SIG-M5 (cell line): ENCODE measurements around the gene ATP8B4.

ENCODE experiments used
- DNase-seq: peaks from one replicate; lab custom pipeline; 2025; lab: John Stamatoyannopoulos, UW

Gene ATP8B4

DNA sequence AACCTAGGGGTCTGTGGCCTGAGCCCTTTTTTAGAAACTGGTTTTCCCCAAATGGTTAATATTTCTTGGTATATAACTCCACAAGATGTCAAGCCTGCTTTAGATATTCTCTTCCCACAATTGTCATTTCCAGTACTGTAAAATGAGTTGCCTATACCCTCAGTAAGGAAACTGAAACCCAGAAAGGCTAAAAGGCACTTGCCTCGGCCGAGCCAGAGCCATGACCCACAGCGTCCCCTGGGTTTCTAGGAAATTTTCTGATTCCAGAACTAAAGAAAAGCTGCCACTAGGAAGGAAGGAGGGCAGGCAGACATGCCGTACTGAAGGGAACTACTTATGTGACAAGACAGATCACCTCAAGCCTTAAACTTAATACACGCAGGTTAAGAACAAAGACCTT, 59.1 kb downstream of the ATP8B4 start:
- DNase-seq = no peak

DNA sequence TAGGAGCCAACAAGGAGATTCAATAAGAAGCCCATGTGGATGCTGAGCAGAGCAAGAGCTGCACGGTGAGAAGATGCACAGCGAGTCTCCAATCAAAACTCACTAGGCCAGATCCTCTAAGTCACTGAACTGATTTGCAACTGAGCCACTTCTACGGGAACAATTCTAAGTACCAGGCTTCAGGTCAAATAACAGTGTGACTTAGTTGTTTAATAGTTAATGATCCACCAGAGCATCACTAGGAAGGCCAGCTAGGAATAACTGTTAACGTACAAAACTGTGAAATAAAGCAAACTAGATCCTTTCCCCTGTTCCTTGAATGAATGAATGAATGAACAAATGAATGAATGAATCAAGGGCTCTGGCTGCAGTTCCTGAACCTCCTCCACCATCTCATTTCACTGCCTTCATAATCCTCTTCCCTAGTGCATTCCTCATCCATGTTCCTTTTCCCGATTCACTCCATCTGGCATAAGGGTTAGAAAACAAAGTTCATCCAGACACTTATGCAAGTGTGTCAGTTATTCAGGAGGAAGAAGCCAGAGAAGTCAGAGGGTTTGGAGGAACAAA, 59.7 kb downstream of the ATP8B4 start:
- no peak for DNase-seq

DNA sequence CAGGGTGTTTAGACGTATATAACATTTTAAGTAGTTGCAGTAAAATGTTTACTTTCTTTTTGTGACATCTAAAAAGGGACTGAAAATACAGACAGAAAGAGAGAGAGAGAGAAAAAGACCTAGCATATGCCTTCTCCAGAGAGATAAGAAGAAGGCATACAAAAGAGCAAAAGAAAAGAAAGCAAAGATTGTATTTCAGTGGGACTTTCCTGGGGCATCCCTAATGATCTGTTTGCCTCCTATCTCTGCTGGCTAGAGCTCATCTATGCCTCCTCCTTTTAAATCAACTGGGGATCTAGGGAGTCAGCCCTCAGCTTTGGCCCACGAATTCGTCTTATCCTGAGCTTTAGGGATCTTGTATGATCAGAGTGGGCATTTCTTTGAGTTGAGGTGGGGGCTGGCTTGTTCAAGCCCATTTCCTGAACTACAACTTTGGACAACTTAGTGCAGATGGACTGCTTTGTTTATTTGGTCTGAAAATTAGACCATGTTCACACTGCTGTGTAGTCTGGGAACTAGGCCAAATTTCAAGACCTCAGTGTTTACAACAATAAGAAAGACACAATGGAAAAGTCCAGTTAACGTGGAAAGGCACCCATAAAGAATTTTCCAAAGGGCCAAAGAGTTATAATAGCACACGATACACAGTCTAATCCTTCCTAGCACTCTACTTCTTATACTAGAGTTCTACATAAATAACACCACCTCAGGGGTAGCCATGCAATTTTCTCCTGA, 61.0 kb downstream of the ATP8B4 start:
- DNase-seq = no peak

DNA sequence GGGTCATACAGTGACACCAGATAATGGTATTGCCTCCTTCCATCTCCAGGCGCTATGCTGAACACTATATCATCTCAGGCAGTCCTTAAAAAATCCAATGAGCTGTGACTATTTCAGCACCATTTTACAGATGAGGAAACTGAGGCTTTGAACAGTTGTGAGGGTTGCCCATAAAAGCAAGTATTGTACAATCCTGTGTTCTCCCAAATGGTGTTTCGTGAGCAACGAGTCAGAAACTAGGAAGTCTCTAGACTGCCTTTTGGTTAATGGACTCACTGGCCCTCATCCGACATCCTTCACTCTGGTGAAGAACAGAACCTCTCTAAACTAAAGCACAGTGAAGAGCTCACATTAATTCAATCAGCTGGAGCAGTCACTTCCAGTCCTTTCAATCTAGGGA, 61.8 kb downstream of the ATP8B4 start:
- no peak for DNase-seq

DNA sequence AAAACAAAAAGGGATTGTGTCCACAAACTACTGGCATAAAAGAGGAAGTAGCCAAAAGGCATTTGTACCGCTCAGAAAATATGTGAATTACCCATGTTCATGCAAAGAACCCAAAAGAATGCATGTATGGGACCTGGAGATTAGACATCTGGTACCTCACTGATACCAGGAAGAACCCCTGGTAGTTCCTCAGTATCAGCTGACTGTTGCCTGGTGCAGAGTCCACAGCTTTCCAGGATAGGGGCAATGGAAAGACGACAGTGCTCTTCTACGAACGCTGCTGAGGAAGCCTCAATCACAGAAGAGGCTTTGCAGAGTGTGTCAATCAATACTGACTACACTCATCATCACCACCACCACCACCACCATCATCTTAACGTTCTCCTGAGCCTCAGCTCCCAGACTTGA, 63.3 kb downstream of the ATP8B4 start:
- DNase-seq = peak; percentile 42

DNA sequence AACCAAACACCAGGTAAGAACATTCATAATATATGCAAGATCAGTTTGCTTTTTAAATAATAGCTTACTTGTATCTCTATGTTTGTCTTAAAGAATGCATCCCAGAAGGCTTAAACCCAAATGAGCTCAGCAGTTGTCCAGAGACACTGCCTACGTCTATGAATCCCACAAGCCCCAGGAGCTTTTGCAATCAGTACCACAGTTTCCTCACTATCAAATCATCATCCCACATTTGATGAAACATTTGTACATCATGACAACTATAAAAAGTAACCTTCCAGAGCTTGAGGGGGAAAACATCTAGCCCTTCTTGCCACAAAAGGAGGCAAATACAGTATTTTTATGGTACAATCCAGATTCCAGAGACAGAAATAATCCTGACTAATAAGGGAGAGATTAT, 63.7 kb downstream of the ATP8B4 start:
- peak; percentile 31 for DNase-seq

DNA sequence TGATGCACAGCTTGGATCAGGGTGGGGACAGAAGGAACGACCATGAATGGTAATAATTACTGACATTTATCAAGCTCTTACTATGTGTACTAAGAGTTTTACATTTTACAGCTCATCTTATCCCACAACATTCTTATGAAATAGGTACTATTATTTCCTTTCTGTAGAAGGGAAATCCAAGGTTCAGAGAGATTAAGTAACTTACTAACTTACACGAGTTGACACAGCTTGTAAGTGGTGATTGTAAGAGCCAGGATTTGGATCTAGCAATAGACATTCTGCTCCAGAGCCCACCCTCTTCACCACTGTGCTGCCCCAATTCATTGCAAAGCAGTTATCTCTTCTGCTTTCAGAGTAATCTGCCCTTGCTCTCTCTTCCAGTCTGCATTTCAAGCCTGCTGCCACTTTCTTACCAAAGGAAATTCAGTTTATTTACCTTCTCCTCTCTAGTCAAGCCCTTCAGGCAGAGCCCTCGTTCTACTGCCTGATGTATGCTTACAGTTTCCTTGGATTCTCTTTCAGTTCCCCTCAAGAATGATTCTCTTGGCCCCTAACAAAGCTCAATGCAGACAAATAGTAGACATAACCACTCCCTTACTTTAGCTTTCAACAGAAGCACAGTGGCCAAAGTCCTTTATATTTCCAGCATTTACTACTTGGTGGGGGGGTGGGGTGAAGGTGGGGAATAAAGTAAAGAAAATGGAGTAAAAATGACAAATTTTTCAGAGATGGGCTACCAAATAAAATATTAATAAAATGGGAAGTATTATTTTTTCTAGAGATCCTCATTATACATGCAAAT, 65.8 kb downstream of the ATP8B4 start:
- DNase-seq = no peak

DNA sequence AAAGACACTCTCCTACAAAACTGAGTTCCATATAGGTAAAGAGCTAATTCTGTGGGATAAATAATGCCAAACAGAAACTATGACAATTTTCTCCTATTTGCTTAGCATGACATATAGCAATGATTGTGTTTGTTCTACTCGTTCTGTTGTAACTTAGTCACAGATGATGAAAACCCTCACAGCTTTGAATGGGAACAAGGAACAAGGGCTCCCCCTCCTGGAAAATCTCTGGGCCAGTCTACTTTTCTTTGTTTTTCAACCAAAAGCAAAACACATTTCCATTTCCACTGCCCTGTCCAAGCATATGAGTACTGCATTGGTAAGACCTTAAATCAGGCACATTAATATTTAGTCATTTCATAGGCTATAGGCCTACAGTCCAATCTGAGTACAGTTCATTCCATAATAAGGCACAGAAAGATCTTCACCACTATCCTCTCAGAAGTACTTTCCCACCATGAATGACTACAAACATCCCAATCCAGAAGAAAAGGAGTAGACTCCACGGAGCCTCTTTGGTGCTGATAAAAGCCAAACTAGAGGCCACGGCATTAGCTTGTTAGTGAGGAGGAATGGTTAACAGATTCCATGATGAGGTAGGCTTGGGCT, 67.1 kb downstream of the ATP8B4 start:
- peak; percentile 56 for DNase-seq

DNA sequence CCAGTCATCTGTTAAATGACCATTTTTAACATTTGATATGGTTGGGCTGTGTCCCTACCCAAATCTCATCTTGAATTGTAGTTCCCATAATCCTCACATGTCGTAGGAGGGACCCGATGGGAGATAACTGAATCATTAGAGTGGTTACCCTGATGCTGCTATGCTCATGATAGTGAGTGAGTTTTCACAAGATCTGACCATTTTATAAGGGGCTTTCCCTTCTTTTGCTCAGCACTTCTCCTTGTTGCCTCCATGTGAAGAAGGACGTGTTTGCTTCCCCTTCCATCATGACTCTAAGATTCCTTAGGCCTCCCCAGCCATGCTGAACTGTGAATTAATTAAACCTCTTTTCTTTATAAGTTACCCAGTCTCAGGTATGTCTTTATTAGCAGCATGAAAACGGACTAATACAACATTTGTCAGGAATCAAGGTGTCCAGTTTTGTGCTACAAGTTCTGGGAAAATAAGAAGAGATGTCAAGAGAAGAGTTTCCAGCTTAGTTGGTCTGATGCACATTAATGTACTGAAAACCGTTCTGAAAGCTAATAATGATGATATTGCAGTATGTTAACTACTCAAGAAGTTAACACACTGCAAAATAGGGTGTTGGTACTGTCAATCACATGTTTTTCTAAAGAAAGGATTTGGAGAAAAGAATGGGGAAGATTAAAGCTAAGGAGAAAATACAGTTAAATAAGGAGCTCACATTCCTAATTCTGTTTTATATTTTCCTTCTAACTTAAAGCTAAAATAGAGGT, 67.9 kb downstream of the ATP8B4 start:
- DNase-seq = no peak

DNA sequence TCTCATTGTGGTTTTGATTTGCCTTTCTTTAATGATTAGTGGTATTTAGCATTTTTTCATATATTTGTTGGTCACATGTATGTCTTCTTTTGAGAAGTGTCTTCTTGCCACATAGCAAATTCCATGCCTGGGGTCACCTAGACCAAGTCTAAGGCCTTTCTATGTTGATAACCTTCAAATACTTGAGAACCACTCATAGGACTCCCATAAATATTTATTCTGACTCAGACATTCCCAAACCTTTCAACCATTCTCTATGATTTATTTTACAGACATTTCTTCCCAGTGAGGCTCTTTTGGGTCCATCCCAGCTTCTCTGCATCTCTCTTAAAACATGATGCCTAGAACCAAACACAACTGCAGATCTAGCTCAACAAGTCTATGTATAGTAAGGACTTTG, 69.2 kb downstream of the ATP8B4 start:
- DNase-seq = no peak

DNA sequence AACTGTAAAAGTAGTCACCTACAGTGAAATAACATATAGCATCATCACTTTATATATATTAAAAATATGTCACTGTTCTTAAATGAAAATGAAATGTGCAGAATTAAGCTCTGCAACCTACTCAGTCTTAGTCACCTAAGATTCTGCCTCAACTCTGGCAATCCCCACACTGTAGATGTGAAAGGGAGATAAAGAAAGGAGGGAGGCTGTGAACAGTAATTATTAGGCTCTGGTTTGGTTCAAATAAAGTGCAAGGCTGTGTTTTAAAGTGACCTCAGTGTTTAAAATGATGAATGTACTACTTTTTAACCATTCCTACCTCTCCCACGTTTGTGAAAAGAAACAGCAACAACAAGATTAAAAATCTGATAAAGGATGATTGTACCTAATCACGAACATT, 72.2 kb downstream of the ATP8B4 start:
- DNase-seq = no peak

DNA sequence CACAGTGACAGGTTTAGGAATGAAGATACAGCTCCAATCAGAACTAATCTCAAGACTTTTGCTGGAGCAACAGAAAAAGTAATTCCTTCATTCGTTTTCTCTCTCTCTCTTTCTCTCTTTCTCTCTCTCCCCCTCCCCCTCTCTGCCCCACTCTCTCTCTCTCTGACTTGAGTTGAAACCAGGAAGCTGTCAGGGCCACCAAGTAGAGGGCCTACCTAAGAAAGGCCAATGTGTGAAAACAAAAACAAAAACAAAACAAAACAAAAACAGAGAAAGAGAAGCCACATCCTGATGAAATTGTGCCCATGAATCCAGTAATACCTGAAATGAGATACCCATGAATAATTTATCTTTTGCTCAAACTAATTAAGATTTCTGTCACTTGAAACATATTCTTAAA, 72.9 kb downstream of the ATP8B4 start:
- no peak for DNase-seq

DNA sequence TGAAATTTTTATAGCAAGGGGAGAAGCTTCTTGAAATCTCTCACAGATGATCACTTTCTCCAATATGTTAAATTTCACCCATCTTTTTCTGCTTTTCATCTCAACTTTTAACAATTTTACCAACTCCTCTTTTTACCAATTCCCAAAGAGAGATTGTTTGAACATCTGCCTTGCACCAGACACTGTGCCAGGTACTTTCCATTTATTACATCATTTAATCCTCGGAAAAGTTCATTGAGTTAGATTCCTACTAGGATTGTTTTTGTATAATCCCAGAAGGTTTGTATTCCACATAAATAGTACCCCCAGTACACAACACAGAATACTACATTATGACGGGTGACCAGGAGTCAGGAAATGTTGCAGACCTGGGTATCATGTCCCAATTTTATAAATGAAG, 74.1 kb downstream of the ATP8B4 start:
- DNase-seq = no peak

DNA sequence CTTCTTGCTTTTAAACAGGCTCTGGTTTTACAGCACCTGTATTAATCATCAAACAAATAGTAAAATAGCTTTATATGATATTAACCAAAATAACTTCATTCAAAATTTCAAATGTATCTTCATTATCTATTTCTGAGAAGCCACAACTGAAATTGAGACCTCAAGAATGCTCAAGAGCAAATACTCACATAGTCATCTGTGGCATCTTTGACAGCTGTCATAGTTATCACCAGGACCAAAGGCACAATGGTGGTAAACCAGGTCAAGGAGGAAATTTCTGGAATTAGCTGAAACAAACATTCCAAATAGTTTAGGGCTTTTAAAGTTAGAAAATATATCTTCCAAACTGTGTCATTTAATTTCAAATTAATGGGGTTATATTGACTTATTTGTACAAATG, 74.6 kb downstream of the ATP8B4 start:
- DNase-seq = no peak

DNA sequence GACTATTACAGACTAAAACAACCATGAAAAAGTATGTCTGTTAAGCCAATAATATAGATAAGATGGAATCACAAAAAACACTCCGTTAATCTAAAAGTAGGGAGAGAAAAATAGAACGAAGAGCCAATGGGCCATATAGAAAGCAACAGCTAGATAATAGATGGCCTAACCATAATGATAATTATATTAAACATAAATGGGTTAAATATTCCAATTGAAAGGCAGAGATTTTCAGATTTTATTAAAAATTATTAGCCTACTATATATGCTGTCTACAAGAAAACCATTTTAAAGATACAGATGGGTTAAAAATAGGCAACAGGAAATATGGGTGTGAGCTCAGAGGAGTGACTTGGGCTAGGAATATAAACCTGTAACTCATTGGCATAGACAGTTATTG, 76.3 kb downstream of the ATP8B4 start:
- no peak for DNase-seq

DNA sequence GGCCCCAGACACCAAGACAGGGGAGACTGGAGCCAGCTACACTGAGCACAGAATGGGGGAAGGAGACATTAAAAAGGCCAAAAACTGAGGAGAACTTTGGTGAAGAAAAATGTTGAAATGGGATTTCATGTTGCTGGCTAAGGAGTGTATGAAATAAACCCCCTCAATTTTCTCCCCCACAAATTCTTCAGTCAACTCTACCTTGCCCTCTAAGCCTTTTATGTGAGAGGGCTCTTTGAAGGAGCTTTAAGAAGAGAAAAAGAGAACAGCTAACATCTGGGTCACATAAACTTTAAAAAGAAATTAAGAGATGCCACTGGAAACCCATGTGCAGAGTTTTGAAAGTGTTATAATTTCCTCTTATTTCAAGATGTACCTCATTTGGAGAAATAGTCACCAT, 88.6 kb downstream of the ATP8B4 start:
- DNase-seq = no peak

DNA sequence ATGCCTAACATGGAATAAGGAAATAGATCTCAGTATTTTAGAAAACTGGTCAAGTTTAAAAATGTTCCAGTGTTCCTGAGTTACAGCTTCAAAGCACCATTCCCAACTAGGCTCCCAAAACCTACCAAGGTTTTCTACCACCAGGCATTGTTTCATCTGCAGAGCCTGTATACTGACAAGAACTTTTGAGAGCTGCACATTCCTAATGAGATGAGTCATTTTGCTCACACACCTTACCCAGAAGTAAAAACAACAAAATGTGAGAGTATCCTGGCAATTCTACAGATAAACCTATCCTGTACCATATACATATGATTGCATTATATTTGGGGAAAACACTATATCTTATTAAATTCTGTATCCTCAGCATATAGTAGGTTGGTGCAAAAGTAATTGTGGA, 90.7 kb downstream of the ATP8B4 start:
- no peak for DNase-seq

DNA sequence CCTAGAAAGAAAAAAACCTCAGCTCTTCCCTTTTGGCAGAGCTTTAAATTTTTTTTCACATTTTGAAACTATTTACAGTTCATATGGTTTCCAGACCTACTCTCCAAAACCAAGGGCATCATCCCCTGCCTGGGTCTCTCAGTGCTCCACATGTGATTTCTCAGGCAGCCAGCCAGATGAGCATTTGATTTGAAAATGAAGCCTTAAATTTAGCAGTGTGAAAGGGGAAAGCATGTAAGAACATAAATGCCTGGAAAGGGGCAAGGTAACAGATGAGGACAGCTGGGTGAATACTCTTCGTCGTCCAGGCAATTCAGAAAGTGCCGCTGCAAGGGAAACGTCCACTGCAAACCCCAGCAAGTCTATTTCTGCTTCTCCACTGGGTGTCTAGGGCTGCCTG, 94.8 kb downstream of the ATP8B4 start:
- no peak for DNase-seq

DNA sequence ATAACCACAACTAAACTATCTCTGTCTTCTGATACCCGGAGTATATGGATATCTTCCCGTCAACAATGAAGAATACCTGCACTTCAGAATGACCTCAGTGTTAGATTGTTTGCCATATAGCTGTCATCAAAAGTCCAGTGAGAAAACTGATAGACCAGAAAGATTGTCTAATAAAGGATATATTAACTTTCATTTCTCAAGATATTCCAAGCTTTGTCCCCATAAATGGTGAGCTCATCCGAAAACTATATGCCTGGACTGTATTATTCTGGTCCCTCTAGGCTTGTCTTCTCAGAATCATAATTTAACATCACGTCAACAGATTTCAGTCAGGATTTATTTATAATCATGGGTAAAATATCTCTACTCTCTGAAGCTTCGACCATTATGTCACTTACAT, 100.5 kb downstream of the ATP8B4 start:
- no peak for DNase-seq

DNA sequence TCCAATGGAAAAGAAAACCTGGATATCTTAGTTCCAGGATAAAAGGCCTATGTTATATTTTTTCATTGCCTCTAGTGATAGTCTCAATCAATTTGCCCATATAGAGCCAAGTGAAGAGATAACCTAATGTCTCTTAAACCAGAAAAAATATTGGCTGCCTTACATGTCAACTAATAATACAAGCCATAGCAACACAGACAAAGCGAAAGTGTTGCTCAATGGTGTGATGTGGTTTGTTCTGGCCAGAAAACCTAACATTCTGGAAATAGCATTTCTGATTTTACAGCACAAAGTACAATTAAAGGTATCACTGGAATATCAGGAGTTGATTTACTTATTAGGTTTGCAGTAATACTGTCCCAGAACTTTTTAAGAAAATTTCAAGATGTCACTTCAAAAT, 101.5 kb downstream of the ATP8B4 start:
- DNase-seq = no peak

DNA sequence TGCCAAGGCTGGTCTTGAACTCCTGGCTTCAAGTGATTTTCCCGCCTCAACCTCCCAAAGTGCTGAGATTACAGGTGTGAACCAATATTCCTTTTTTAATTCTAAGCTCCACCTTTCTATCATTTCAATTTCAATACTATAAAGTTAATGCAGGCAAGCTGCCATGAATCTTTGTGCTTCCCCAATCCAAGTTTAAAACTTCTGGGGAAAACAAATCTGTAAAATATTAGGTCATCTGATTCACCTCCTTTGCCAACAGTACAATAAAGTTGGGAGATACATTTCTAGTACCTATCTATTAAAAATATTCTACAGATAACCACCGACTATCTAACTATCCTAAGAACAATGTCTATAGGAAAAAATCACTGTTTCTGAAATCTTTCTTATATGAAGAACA, 102.1 kb downstream of the ATP8B4 start:
- no peak for DNase-seq

DNA sequence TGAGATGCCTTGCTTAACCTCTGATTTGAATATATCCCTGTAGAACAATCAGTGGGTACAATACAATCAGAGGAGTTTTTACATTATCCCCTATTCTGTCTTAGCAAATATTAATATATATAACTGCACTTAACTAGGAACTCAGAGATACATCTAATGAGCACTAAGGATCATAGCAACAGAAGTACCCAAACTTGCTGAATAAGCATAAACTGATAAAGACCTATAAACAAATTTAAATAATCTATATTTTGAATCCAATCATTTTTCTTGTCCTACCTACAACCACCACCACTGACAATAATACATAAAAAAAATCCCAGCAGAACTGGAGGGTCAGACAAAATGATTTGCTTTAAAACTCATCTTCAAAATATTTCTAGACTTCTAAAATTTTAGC, 106.2 kb downstream of the ATP8B4 start:
- DNase-seq = no peak
